Measurements from ENCODE around the gene FABP2.
"Not testable (repeated sequence)": the region's sequence is repeated elsewhere in the genome, so short reads cannot be mapped to it uniquely, and the experiment has no call there.

Gene FABP2

DNA sequence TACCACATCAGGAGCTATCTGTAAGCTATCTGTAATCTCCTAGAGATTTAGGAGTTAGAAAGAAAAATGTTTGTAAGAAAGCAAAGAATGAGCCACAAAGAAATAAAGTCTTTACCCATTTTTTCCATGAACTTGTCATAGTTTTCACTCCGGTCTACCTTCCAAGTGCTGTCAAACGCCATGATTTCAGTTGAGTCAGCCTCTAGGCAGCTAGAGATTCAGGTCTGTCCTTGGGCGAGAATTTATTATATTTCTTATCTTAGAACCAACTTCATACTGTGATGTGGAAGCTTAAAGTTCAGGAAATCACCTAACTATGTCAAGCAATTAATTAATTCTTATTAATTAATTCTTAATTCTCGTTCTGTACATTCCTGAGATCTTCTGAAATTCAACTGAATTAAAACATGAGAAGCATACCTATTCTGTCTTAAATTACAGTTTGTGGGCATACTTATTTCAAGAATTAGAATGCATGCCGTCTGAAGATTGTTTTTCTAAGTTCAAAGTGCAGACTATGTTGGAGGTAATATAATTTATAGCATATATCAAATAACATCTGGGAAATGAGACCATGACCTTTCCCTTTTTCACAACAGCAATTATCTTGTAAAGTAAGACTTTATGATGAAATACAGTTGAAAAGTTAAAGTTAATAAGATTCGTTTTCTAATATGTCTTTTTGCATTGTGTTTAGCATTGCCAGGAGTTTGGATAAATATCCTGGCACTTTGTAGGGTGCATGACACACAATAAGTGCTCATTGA, at the start of gene FABP2:
Gene FABP2 (minus strand): TSS at position 218 of the 767 bp plus-strand sequence. CDS start 36 bp downstream, at position 182.
- DNase-seq (ENCODE audit: low read depth, low spot score): no peak

- not testable (repeated sequence) for DNase-seq (ENCODE audit: low read depth, low spot score)
Observed at GRCh38 chr4:119370951-119371683, 49.2 kb upstream of the FABP2 start.

DNA sequence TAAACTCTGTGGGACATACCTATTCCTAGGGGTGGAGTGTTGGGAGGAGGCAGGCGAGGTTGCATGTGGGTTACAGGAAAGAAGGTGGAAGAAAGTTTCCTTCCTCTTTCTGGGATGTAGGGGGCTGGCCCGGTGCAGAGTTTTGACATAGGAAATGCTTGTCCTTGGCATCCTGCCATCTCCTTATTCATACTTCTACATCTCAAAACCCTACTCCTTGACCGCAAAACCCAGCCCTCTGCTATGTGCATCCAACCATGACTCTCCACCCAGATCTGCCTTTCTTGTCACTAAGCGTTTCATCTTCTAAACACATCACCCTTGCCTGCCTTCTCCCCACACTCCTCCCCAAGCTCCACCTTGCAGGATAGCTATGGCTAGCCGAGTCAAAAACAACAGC, 48.5 kb upstream of the FABP2 start:
- DNase-seq (ENCODE audit: low read depth, low spot score): peak; percentile 7

GRCh38 chr4:119366802-119367201, 44.9 kb upstream of the FABP2 start:
- DNase-seq (ENCODE audit: low read depth, low spot score): not testable (repeated sequence)

GRCh38 chr4:119364203-119364602, 42.3 kb upstream of the FABP2 start:
- not testable (repeated sequence) for DNase-seq (ENCODE audit: low read depth, low spot score)

GRCh38 chr4:119363372-119363771, 41.4 kb upstream of the FABP2 start:
- not testable (repeated sequence) for DNase-seq (ENCODE audit: low read depth, low spot score)

DNA sequence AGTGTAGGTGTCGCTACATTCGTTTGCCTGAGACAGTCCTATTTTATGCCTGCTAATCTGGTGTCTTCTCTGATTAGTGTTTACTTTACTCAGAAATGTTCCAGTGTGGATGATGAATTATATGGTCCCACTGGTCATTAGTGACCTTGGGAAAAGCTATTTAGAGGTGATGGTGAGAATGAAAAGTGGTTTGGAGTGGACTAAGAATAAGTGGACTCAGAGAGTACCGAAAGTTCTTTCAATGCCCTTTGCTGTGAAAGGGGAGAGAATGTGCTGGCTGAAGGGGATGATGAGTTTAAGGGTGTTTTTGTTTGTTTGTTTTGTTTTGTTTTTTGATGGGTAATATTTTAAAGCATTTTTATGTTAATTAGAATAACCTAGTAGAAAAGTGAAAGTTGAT, 40.5 kb upstream of the FABP2 start:
- not testable (repeated sequence) for DNase-seq (ENCODE audit: low read depth, low spot score)

DNA sequence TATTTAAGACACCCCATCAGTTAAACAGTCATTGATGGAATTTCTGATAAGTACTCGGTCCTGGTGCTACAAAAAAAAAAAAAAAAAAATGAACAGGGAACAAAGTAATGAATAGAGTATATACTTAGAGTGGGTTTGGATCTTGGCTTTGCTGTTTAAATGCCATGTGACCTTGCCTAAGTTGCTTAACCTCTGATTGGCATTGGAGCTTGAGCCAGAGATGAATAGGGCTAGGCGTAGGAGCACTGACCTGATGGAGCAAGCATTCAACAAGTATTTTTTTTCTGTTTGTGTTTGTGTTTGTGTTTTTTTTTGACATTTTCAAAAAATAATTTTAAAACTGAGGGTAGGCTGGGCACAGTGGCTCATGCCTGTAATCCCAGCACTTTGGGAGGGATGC, 37.9 kb upstream of the FABP2 start:
- DNase-seq (ENCODE audit: low read depth, low spot score): not testable (repeated sequence)

- DNase-seq (ENCODE audit: low read depth, low spot score): not testable (repeated sequence)
Observed at GRCh38 chr4:119356796-119357195, 34.9 kb upstream of the FABP2 start.

- not testable (repeated sequence) for DNase-seq (ENCODE audit: low read depth, low spot score)
Observed at GRCh38 chr4:119356041-119356440, 34.1 kb upstream of the FABP2 start.

GRCh38 chr4:119353364-119353763, 31.4 kb upstream of the FABP2 start:
- not testable (repeated sequence) for DNase-seq (ENCODE audit: low read depth, low spot score)

DNA sequence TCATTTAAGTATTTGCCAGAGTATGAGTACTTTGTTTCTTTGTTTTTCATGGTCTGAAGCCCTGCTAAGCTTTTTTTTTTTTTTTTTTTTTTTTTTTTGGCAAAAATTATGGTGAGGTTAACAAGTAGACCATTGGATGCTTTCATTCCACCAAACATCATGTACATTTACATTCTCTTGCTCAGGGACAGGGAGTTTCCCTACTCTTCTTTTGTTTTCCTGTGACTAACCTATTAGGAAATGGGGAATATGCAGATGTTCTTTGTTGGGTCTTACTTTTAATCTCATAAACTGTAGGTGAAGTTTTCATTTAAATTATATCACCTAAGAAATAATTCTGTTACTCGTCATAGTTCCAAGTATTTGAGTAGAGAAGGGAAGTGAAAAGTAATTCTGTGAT, 26.2 kb upstream of the FABP2 start:
- DNase-seq (ENCODE audit: low read depth, low spot score): not testable (repeated sequence)

DNA sequence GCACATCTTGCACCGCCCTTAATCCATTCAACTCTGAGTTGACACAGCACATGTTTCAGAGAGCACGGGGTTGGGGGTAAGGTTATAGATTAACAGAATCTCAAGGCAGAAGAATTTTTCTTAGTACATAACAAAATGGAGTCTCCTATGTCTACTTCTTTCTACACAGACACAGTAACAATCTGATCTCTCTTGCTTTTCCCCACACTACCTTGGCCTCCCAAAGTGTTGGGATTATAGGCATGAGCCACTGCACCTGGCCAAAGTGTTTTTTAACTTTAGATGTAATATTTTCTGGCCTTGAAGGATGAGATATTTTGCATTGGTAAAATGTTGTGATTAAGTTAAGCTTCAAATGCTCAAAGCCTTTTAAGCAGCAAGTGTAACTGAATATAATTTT, 21.4 kb upstream of the FABP2 start:
- not testable (repeated sequence) for DNase-seq (ENCODE audit: low read depth, low spot score)

GRCh38 chr4:119339895-119340294, 18.0 kb upstream of the FABP2 start:
- not testable (repeated sequence) for DNase-seq (ENCODE audit: low read depth, low spot score)

GRCh38 chr4:119337010-119337409, 15.1 kb upstream of the FABP2 start:
- no peak for DNase-seq (ENCODE audit: low read depth, low spot score)

DNA sequence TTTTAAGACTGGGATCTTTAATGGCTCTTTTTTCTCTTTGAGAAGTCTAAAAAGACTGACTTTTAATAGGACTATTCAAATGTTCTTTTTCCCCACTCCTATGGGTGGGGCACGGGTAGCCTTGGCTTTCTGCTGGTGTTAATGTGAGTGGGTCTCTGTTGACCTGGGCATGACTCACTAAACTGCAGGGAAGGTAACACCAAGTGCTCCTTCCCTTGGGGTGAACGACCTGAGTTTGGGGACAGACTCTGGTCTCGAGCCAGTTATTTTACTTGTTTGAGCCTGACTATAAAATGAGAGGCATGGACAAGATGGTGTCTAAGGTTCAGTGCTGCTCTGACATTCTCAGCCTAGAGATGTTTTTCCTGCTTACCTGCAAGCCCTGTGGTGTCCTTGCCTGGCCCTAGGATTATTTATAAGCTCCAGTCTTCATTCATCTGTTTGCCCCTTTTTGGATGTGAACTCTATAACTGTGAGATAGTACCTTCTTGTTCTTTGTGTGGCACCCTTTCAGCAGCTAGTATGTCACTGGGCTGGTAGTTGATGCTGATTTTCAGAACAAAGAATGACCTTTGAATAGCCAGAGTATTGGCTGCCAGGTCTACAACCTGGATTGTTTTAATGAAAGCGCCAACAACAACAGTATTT, 14.5 kb upstream of the FABP2 start:
- DNase-seq (ENCODE audit: low read depth, low spot score): not testable (repeated sequence)

DNA sequence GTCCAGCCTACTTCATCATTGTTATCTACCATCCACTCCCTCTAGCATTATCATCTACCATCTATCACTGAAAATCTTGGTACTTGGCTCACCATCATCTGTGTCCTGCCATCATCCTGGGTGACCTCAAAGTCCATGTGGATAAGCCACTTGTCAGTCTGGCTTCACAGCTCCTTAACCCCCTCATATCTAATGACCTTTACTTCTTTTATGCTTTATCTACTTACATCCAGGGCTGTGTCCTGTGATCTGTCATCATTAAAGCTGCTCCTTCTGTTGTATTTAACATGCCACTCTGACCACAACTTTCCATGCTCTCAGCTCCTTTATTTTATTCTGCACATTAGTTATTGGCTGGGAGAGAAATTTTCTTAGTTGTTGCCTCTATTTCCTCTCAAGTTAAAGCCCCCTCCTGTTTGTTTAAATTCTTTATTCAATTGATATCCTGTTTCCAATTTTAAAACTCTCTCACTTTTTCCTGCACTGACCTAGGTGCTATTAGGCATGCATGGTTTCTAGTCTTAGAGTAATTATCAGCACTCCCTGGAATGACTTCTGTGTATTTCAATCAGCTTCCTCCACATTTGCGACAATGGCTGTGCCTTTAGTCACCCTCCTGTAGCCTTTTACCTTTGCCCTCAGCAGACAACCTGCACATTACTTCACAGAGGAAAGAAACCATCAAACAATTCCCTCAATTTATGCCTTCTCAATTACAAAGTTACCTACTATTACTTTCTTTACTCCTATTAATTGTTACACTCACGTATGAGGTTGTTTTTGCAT, 8.1 kb upstream of the FABP2 start:
- no peak for DNase-seq (ENCODE audit: low read depth, low spot score)

GRCh38 chr4:119328695-119329094, 6.8 kb upstream of the FABP2 start:
- no peak for DNase-seq (ENCODE audit: low read depth, low spot score)

DNA sequence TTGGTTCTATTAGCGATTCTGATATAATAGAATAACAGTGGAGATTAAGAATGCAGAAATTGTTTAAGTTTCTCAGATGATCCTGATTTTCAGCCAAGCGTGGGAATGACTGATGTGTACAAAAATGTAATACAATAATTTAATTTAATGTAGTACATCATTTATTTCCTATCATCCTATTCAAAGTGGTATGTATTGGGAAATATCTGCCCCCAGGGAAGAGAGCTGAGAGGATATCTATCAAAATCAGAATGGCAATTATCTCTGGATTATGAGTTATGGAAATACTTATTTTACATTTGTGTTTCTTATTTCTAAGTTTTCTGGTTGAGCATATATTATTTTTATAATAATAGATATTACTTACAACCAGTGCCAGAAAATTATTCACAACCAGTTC, 3.9 kb downstream of the FABP2 start:
- DNase-seq (ENCODE audit: low read depth, low spot score): no peak

DNA sequence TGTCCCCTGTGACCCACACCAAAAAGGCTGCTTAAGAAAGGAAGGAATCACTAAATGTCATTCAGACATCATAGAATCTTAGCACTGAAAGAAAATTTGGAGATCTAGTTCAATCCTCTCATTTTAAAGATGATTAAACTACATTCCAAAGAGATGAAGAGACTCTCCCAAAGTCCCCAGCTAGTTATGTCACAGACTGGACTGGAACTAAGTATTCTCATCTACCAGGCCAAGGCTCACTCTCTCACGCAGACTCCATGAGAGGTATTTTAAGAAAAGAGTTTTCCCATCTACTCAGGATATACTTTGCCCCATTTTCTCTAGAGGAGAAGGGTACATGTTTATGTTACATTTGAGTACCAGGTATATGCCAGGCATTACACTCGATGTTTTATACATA, 6.9 kb downstream of the FABP2 start:
- DNase-seq (ENCODE audit: low read depth, low spot score): no peak

GRCh38 chr4:119314356-119314755, 7.6 kb downstream of the FABP2 start:
- DNase-seq (ENCODE audit: low read depth, low spot score): no peak

GRCh38 chr4:119313237-119313636, 8.7 kb downstream of the FABP2 start:
- no peak for DNase-seq (ENCODE audit: low read depth, low spot score)
